ENCODE measurements around the gene CCDC85B.

Gene CCDC85B

DNA sequence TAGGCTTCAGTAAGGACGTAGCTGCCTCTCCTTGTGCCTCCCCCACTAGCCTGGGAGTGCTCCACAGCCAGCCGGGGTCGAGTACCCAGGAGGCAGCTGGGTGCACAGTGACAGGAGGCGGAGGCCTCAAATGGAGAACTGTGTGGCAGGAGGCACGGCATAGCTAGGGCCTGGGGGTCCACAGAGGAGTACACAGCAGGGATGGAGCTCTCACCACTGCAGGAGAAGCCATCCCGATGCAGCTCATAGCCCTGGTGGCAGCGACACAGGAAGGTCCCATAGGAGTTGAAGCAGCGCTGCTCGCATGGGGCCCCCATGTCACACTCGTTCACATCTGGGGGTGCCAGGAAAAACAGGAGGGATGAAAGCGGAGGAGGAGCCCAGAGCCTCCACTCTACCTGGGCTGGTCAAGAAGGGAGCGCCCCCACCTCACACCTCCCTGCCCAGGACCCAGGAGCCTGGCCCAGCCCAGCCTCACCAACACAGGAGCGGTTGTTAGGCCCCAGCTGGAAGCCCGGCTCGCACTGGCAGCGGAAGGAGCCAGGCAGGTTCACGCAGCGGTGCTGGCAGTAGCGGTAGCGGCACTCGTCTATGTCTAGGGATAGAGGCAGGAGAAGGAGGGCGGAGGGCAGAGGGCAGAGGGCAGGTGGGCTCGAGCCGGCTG lies 20.7 kb upstream of the CCDC85B start:
- no peak for DNase-seq (ENCODE audit: low read depth)

DNA sequence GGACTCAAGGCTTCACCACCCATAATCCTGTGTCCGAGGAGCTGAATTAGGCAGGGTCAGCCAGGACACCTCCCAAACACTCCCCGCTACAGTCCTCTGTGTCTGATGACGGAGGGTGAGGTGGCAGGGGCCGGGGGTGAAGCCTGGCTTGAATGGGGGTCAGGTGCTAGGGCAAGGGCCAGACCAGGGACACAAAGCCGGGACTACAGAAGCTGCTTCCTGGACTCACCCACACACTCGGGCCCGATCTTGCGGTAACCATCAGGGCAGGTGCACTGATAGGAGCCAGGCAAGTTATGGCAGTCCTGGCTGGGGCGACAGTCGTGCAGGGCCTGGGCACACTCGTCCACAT lies 20.2 kb upstream of the CCDC85B start:
- DNase-seq (ENCODE audit: low read depth), result no peak

- no peak for DNase-seq (ENCODE audit: low read depth)
Measured at GRCh38 chr11:65870706-65871681, 19.5 kb upstream of the CCDC85B start.

- DNase-seq (ENCODE audit: low read depth), result no peak
Measured at GRCh38 chr11:65871811-65872548, 18.5 kb upstream of the CCDC85B start.

GRCh38 chr11:65872586-65873317 lies 17.7 kb upstream of the CCDC85B start, which contains the start of gene EFEMP2:
Gene EFEMP2, minus strand, starts transcription at chr11:65872800. Its CDS starts 446 bp downstream, at chr11:65872354.
- no peak for DNase-seq (ENCODE audit: low read depth)

GRCh38 chr11:65873318-65874156 lies 16.9 kb upstream of the CCDC85B start:
- peak; percentile 66 for DNase-seq (ENCODE audit: low read depth)

DNA sequence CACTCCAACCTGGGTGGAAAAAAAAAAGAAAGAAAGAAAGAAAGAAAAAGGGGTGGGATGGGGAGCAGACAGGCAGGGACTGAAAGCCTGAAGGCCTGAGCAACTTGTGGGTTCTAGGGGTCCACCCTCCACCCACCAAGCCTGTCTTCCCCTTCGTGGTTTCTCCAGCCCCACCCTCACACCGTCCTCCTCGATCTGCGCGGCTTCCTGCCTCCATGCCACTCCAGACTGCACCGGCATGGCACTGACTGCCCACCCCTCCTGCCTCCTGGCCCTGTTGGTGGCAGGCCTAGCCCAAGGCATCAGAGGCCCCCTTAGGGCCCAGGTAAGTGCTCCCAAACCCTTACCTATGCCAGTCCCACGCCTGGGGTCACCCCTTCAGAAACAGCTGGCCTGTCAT lies 10.9 kb upstream of the CCDC85B start, which contains the start of gene CTSW:
Gene CTSW, plus strand, starts transcription at position 221 of the 400 bp plus-strand sequence. Its CDS starts 18 bp downstream, at position 239.
- DNase-seq (ENCODE audit: low read depth), result no peak

DNA sequence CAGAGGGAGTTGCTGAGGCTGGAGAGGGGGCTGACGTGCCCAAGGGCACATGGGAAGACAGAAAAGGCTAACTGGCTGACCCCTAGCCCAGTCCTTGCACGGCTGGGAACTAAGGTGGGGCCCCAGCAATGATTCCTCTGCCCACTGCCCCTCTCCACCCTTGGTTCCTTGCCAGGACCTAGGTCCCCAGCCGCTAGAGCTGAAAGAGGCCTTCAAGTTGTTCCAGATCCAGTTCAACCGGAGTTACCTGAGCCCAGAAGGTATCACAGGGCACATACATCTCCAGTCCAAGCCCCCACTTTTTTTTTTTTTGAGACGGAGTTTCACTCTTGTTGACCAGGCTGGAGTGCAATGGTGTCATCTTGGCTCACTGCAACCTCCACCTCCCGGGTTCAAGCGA lies 10.4 kb upstream of the CCDC85B start:
- no peak for DNase-seq (ENCODE audit: low read depth)

DNA sequence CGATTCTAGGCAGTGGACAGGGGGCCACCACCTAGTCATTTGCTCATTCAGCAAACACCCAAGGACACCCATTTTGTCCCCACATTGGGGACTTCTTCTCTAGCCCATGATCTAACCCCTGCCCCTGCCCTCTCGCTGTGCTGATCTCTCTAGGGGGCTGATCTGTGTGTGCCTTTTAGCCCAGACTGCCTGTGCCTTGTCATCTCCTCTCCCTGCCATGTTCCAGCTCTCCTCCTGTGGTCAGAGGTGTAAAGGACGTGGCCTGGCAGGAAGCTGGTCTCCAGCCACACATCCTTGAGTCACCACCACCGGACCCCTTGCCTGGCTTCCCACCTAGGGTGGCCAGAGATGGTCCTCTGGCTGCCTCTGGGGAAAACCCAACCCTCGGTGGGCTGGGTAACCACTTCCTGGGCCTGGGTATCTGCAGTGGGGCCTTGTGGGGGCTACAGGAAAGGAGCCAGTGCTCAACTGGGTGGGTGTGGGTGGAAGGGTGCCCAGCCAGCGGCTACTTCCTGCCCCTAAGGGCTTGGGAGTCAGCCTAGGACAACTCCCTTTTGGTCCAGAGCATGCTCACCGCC lies 9.5 kb upstream of the CCDC85B start:
- DNase-seq (ENCODE audit: low read depth), result no peak

- DNase-seq (ENCODE audit: low read depth), result no peak
Measured at GRCh38 chr11:65882120-65883057, 8.1 kb upstream of the CCDC85B start.

DNA sequence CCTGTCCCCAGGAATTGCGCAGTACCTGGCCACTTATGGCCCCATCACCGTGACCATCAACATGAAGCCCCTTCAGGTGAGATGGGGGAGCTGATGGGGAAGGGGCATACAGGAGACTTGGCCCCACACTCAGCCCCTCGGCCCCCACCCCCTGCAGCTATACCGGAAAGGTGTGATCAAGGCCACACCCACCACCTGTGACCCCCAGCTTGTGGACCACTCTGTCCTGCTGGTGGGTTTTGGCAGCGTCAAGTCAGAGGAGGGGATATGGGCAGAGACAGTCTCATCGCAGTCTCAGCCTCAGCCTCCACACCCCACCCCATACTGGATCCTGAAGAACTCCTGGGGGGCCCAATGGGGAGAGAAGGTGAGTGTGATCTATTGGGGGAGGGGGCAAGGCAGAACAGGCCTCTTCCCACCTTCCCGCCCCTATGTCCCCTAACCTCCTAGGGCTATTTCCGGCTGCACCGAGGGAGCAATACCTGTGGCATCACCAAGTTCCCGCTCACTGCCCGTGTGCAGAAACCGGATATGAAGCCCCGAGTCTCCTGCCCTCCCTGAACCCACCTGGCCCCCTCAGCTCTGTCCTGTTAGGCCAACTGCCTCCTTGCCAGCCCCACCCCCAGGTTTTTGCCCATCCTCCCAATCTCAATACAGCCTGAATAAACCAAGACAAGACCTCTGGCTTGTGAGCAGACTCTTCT lies 7.3 kb upstream of the CCDC85B start:
- no peak for DNase-seq (ENCODE audit: low read depth)

- no peak for DNase-seq (ENCODE audit: low read depth)
Measured at GRCh38 chr11:65883786-65884715, 6.4 kb upstream of the CCDC85B start.

DNA sequence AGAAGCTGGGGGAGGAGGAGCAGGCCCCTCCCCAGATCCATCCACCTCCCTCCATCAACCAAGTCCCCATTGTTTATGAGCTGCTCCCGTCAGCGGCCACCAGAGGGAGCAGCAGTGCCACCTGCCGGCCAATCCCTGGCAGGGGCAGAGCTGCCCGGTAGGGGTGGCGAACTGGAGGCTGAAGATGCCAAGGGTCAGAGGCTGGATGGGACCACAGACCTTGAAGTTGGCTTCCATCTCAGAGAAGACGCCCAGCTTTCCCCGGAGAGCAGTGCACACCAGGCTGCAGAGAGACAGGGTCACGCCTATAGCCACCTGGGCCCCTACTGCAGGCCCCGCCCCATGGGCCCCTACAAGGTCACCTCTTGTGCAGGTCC lies 5.8 kb upstream of the CCDC85B start:
- no peak for DNase-seq (ENCODE audit: low read depth)

GRCh38 chr11:65885231-65885630 lies 5.2 kb upstream of the CCDC85B start:
- no peak for DNase-seq (ENCODE audit: low read depth)

- DNase-seq (ENCODE audit: low read depth), result no peak
Measured at GRCh38 chr11:65885808-65886536, 4.5 kb upstream of the CCDC85B start.

DNA sequence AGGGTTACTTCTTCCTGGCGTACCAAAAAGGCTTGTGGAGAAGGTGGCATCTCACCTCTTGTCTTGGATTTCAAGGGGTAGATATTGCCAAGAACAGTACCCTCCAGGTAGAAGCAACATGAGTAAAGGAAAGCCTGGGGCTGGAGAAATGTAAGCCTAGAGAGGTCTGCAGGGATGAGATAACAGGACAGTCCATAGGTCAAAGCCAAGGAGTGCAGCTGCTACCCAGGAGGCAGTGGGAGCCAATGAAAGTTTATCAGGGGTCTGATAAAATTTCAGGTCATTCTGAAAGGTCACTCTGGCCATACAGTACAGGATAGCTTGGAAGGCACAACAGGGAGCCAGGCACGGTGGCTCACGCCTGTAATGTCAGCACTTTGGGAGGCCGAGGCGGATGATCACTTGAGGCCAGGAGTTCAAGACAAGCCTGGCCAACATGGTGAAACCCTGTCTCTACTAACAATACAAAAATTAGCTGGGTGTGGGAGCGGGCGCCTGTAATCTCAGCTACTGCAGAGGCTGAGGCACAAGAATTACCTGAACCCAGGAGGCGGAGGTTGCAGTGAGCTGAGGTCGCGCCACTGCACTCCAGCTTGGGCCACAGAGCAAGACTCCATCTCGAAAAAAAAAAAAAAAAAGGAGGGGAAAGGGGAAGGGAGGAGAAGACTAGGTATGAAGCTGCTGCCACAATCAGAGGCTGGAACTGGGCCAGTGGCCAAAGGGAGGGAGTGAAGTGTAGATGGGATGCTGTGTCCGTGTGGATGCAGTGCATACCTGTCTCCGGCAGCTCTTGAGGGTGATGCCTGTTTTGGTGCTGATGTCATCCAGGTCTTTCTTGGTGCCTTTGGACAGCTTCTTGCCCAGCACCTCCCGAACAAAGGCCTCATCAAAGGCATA lies 3.4 kb upstream of the CCDC85B start:
- no peak for DNase-seq (ENCODE audit: low read depth)
